HFF-Myc (cell line): Measurements from ENCODE around the gene GOLIM4.

Source experiments
- DNase-seq: peaks from one replicate; pipeline ENCODE4 v3.0.0-alpha.2; 2011; ENCODE audit warnings: low read depth; ENCODE audit errors: extremely low read depth
- H3K4me3 ChIP-seq: replicated peaks from 2 replicates; pipeline ENCODE4 v1.5.1; 2011; ENCODE audit warnings: low read depth, mild to moderate bottlenecking, control low read depth, low read length
- CTCF ChIP-seq: IDR thresholded peaks from 2 replicates; pipeline ENCODE4 v1.5.1; 2012; ENCODE audit warnings: mild to moderate bottlenecking, low read depth, low read length, control low read depth; ENCODE audit errors: missing control alignments

GOLIM4 gene

GRCh38 chr3:167978486-167978885 lies 117.2 kb downstream of the GOLIM4 start:
- TF ChIP-seq CTCF: no peak
- no peak for DNase-seq

GRCh38 chr3:167978071-167978470 lies 117.7 kb downstream of the GOLIM4 start:
- no peak overlapping the region for H3K4me3 ChIP-seq
- no peak for TF ChIP-seq CTCF
- DNase-seq: no peak

More at GRCh38 chr3:167978486-167978885, 117.2 kb downstream of the GOLIM4 start:
- no peak overlapping the region for H3K4me3 ChIP-seq

GRCh38 chr3:167976516-167977361 lies 119.0 kb downstream of the GOLIM4 start:
- no peak for TF ChIP-seq CTCF
- no peak for DNase-seq
- H3K4me3 ChIP-seq: no peak overlapping the region

GRCh38 chr3:167973901-167974300 lies 121.8 kb downstream of the GOLIM4 start:
- no peak for TF ChIP-seq CTCF
- H3K4me3 ChIP-seq: no peak overlapping the region
- no peak for DNase-seq

GRCh38 chr3:167973046-167973445 lies 122.7 kb downstream of the GOLIM4 start:
- DNase-seq: no peak
- no peak overlapping the region for H3K4me3 ChIP-seq
- TF ChIP-seq CTCF: no peak

GRCh38 chr3:167972502-167972901 lies 123.2 kb downstream of the GOLIM4 start:
- no peak for TF ChIP-seq CTCF
- H3K4me3 ChIP-seq: no peak overlapping the region
- no peak for DNase-seq
